Adipose tissue (tissue), 3 donors: ENCODE measurements around the gene CRYBG1. TPM values are rescaled to one million over a fixed set of nuclear protein-coding genes. Genes with fewer than 3 reads are reported as not detected.

Experiments used
- H3K27ac ChIP-seq: one replicate; pipeline ENCODE4 v1.5.1; 2013; ENCODE audit warnings: low read depth, low read length
- WGBS, 3 donors: extraction: QIAGEN DNeasy Blood & Tissue Kit; methylation state at CpG; one replicate each; pipeline ENCODE4 v1.1.7; 2013; 5-methylcytosine and 5-hydroxymethylcytosine counted together
- polyA plus RNA-seq, 3 donors: library from polyadenylated mRNA; stranded (reverse); fragments of 200-250 nt; gene quantifications; one replicate each; pipeline ENCODE4 v1.2.3, GENCODE V29; 2013
- donor health status: healthy with polysubstance abuse.
- donor health status: Bipolar disorder and iron deficiency.
- donor health status: healthy.

CRYBG1 gene
- polyA plus RNA-seq, 3 donors, result 2.7 to 13.8 (median 3.9) TPM

- no peak overlapping the region for H3K27ac ChIP-seq
Observed at GRCh38 chr6:106445508-106445878, 85.0 kb downstream of the CRYBG1 start.

DNA sequence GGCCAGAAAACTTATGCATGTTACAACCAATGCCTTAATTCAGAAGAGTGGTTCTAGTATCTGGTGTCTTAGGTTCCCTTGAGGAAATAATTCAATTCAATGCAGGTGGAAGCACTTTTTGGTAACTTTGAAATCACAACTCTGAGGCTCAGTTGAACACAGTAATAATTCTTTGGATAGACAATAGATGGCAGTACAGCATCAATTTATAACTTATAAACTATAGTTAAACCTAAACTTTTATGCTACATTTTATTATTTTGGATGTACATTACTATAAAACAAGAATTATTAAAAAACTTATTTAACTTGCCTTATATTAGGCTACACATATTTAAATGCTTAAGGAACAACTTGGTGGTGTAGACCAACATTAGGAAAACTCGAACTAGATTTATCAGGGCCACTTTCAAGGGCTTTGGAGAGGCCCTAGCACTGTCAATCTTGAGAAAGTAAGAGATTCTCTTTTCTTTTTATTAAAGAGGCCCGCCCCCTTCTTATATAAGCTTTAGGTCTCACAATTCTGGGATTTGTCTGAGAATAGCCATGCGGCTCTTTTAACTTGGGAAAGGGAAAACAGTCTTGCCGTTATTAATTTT is 85.9 kb downstream of the CRYBG1 start:
- no peak overlapping the region for H3K27ac ChIP-seq
- 45 to 59% (median 53%) methylated on average over 4 of the region's 4 CpGs for WGBS, 3 donors

GRCh38 chr6:106446983-106447382 is 86.5 kb downstream of the CRYBG1 start:
- 32 to 60% (median 42%) methylated on average over 2 of the region's 2 CpGs for WGBS, 3 donors
- no peak overlapping the region for H3K27ac ChIP-seq

GRCh38 chr6:106448000-106448426 is 87.5 kb downstream of the CRYBG1 start:
- 32 to 75% (median 46%) methylated on average over 6 of the region's 6 CpGs for WGBS, 3 donors
- H3K27ac ChIP-seq, result no peak overlapping the region

GRCh38 chr6:106450653-106451052 is 90.1 kb downstream of the CRYBG1 start:
- H3K27ac ChIP-seq, result no peak overlapping the region
- whole genome bisulfite sequencing, 3 donors, result 25 to 58% (median 49%) methylated on average over 2 of the region's 2 CpGs

DNA sequence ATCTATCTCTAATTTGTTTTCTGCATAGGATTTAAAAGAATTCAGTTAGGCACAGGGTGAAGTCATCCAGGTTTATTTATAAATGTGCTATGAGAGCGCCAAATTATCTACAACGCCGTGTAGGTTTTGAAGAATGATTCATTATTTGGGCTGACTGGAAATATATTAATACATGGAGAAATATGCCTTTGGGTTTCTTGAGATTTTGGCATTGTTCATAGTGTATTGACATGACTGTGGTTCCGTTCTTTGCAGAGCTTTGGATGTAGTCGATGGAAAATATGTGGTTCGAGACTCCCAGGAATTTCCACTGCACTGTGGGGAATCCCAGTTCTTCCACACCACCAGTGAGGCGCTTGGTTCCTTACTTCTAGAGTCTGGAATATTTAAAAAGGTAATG is 90.9 kb downstream of the CRYBG1 start:
- 61 to 78% (median 61%) methylated on average over 7 of the region's 7 CpGs for WGBS, 3 donors
- no peak overlapping the region for H3K27ac ChIP-seq

DNA sequence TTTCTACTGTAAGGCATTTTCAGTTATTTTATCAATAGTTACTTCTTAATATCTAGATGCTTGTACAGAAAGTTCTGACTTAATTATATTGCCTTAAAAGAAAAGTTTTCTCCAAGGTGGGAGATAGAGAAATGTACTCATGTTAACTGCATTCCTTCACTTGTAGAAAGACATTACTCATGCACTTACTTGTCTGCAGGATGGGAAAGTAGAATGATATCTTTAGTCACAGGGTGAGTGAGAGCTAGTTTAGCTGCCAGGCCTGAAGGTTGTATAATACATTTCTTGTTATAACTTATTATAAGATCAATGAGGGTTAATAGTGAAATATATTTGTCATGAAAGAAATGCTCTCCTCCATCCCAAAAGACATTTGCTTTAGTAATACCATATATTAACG is 92.1 kb downstream of the CRYBG1 start:
- no peak overlapping the region for H3K27ac ChIP-seq
- WGBS, 3 donors, result 0 to 95% (median 63%) methylated on average over 1 of the region's 1 CpG

DNA sequence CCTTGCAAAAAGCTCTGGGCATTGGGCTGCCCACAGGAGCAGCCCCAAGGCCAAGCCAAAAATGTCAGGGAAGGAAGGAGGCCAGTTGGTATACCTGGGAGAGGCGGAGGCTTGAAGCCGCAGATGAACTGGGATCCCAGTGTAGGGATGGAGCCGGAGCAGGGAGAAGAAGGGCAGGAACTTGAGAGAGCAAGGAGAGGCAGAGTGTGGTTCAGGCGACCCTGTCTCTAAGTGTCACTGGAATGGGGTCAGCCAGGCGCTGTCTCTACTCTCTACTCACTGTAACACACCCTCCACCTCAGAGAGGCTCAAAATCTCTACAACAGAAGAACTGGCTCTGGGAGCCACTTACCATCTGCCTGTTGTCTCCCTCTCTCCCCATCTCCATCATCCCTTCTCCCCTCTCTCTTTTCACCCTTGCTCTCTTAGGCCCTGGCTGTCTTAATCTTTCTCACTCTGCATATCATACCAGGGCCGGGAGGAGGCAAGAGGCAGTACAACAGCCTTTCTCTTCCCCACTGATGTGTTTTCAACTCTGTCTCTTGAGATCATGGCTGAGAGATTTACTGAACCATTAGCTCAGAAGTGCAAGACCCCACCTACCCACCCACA is 93.3 kb downstream of the CRYBG1 start:
- WGBS, 3 donors, result 77 to 86% (median 86%) methylated on average over 6 of the region's 6 CpGs

DNA sequence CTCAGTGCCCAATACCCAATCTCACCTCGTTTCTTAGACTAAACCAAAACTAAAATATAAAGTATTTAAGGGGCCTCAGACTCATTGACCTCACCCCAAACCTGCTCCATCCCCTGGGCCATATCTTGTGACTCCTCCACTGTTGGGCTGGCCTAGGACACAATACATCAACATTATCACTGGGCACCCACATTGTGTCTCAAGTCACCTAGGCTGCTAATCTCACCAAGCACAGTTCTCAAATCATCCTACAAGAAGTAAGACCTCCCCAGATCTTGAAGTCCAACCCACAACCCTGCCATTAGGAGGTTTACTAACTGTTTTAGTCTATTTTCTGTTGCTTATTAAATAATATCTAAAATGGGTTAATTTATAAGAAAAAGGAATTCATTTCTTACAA is 96.2 kb downstream of the CRYBG1 start:
- 46 to 71% (median 67%) methylated on average over 1 of the region's 1 CpG for WGBS, 3 donors
- no peak overlapping the region for H3K27ac ChIP-seq

More for the DNA sequence above, 93.3 kb downstream of the CRYBG1 start:
- H3K27ac ChIP-seq, result no peak overlapping the region

DNA sequence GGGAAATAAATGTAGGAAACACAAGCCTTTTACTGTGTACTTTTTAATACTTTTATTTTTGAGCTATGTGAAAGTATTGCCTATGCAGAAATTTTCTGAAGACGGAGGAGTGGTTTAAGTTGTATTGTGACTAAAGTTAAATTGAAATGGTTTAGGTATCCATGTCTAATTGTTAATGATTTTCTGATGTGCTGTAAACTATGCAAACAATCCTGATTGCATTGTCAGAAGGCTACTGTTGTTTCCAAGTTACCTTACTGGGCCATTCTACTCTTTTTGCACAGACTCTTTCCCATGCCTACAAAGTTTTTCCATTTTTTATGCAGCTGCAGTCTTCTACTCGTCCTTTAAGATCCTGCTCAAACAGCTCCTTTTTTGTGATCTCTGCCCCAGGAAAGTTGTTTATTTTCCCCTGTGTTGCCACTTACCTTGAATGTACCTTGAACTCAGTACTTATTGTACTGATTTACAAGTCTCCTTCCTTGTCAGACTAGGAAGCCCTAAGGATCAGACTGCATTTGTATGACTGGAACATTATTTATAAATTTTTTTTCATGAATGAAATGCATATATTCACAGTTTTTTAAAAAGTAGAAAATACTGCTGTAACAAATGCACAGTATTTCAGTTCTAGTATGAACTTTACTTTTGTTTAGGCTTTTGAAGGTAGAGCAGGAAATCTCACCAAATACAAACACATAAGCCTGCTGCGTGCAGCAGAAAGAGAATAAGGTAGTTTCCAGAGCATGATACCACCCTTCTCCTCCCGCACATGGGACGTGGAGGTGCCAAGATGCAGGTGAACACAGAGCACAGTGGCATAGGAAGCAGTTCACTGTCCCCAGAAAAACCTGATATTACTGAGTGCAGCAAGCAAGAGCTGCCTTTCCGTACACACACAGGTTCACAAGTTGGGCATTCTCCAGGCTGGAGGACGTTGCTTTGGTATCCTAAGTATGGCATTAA is 97.8 kb downstream of the CRYBG1 start:
- WGBS, 3 donors, result 72 to 83% (median 81%) methylated on average over 7 of the region's 7 CpGs
- no peak overlapping the region for H3K27ac ChIP-seq

GRCh38 chr6:106460481-106460880 is 100.0 kb downstream of the CRYBG1 start:
- 42 to 100% (median 60%) methylated on average over 2 of the region's 2 CpGs for WGBS, 3 donors
- no peak overlapping the region for H3K27ac ChIP-seq

- H3K27ac ChIP-seq, result no peak overlapping the region
Observed at GRCh38 chr6:106461084-106461483, 100.6 kb downstream of the CRYBG1 start.

DNA sequence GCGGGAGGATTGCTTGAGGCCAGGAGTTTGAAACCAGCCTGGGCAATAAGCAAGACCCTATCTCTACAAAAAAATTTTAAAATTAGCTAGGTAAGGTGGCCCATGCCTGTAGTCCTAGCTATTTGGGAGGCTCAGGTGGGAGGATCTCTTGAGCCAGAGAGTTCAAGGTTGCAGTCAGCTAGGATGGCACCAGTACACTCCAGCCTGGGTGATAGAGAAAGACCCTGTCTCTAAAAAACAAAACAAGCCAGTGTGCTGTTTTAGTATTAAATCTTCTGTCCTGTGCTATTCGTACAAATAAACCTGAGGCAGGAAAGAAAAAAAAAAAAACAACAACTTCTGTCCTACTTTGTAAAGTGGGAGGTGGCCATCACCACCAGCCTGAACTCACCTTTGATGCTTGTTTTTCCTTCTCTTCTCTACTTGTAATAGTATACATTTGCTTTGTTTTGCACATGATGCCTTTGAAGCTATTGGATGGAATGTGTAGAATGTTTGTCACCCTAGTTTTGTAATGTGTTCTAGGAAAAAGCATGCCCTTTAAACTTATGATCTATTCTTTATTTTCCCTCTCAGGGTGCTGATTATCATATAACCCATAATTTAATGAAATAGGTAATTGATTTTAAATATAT is 102.5 kb downstream of the CRYBG1 start:
- no peak overlapping the region for H3K27ac ChIP-seq
- WGBS, 3 donors, result 90 to 94% (median 90%) methylated on average over 2 of the region's 2 CpGs

GRCh38 chr6:106466211-106466610 is 105.7 kb downstream of the CRYBG1 start:
- 69 to 81% (median 74%) methylated on average over 2 of the region's 2 CpGs for WGBS, 3 donors
- no peak overlapping the region for H3K27ac ChIP-seq

- H3K27ac ChIP-seq, result no peak overlapping the region
- WGBS, 3 donors, result 61 to 98% (median 72%) methylated on average over 2 of the region's 2 CpGs
Observed at GRCh38 chr6:106468935-106469334, 108.4 kb downstream of the CRYBG1 start.

DNA sequence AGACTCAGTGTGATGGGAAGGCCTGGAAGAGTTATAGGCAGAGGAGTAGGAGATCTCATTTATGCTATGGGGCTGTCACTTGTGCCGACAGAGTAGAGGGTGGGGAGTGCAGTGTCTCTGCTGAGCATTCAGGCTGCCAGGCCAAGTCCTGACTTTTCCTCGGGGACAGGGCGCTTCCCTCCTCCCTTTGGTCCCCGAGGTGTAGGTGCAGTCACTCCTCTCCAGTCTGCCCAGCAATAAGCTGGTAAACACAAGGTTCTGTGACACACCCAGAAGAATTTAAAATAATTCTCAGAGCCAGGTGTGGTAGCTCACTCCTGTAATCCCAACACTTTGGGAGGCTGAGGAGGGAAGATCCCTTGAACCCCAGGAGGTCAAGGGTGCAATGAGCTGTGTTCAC is 109.4 kb downstream of the CRYBG1 start:
- 69 to 88% (median 85%) methylated on average over 4 of the region's 4 CpGs for WGBS, 3 donors
- no peak overlapping the region for H3K27ac ChIP-seq

- WGBS, 3 donors, result 65 to 92% (median 84%) methylated on average over 5 of the region's 5 CpGs
- H3K27ac ChIP-seq, result no peak overlapping the region
Observed at GRCh38 chr6:106470316-106470715, 109.8 kb downstream of the CRYBG1 start.

- H3K27ac ChIP-seq, result no peak overlapping the region
Observed at GRCh38 chr6:106470811-106471210, 110.3 kb downstream of the CRYBG1 start.

DNA sequence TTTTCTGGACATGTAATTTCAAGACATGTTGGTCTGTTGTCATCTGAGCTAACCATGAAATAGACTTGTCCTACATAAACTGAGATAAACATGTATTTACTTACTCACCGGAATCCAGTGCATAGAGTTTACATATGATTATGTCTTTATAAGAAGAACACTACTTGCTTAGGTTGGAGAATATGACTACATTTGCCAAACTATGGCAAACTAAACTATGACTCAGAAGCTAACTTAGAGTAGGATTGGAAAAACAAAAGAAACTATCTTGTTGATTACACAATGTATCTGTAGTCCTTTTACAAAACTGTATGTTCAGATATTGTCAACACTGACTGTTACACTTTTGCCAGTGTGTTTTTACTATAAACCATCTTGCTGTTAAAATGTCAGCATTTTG is 113.3 kb downstream of the CRYBG1 start:
- H3K27ac ChIP-seq, result no peak overlapping the region
- 56 to 97% (median 89%) methylated on average over 1 of the region's 1 CpG for WGBS, 3 donors
